HG03439 (cell line): ENCODE data around the gene YIF1B.

Experiments
- ATAC-seq: cut with Tn5 transposase; IDR thresholded peaks from one replicate; pipeline ENCODE4 v1.9.1; 2021; ENCODE audit warnings: mild to moderate bottlenecking, moderate library complexity; ENCODE audit not compliant: unreplicated experiment

The YIF1B gene

GRCh38 chr19:38335949-38336637 lies 20.3 kb upstream of the YIF1B start:
- peak; percentile 71 for ATAC-seq

GRCh38 chr19:38333245-38333644 lies 17.5 kb upstream of the YIF1B start:
- ATAC-seq = no peak

GRCh38 chr19:38331728-38332127 lies 16.0 kb upstream of the YIF1B start:
- ATAC-seq = no peak

GRCh38 chr19:38329651-38330050 lies 13.9 kb upstream of the YIF1B start:
- no peak for ATAC-seq

- ATAC-seq = no peak
These were observed 10.8 kb upstream of the YIF1B start for GRCh38 chr19:38326591-38326990.

- no peak for ATAC-seq
These were observed 8.7 kb upstream of the YIF1B start for GRCh38 chr19:38324431-38324830.

- no peak for ATAC-seq
These were observed 7.5 kb upstream of the YIF1B start for GRCh38 chr19:38323291-38323690.

GRCh38 chr19:38321646-38322196 lies 6.0 kb upstream of the YIF1B start:
- ATAC-seq = no peak

- ATAC-seq = no peak
These were observed 5.2 kb upstream of the YIF1B start for GRCh38 chr19:38320969-38321339.

- ATAC-seq = no peak
These were observed 3.9 kb upstream of the YIF1B start, which contains the start of gene KCNK6 for GRCh38 chr19:38319421-38320258. Gene KCNK6, plus strand, starts transcription at chr19:38319845. Its CDS starts 106 bp downstream, at chr19:38319951.

GRCh38 chr19:38318660-38319059 lies 2.9 kb upstream of the YIF1B start:
- no peak for ATAC-seq

GRCh38 chr19:38317104-38317612 lies 1.4 kb upstream of the YIF1B start:
- ATAC-seq = no peak

GRCh38 chr19:38316477-38317067 lies 825 bp upstream of the YIF1B start:
- no peak for ATAC-seq

- no peak for ATAC-seq
These were observed 4.8 kb downstream of the YIF1B start for GRCh38 chr19:38310986-38311385.

- no peak for ATAC-seq
These were observed 5.5 kb downstream of the YIF1B start for GRCh38 chr19:38310279-38310670.

GRCh38 chr19:38309615-38310278 lies 6.0 kb downstream of the YIF1B start:
- no peak for ATAC-seq

GRCh38 chr19:38308926-38309614 lies 6.7 kb downstream of the YIF1B start:
- ATAC-seq = no peak

- ATAC-seq = no peak
These were observed 7.6 kb downstream of the YIF1B start for GRCh38 chr19:38308006-38308766.

GRCh38 chr19:38307597-38307996 lies 8.2 kb downstream of the YIF1B start:
- ATAC-seq = no peak
